K562 (cell line): ENCODE data around the gene SCLY. TPM values are rescaled to one million over a fixed set of nuclear protein-coding genes. Genes with fewer than 3 reads are reported as not detected.

Experiments
- C11orf30 ChIP-seq: fragments of 450-650 bp; IDR thresholded peaks from 2 replicates; pipeline ENCODE4 v1.6.1; 2016; ENCODE audit warnings: low read depth, mild to moderate bottlenecking
- CCAR2 ChIP-seq: fragments of 200-400 bp; formaldehyde crosslinking; IDR thresholded peaks from 2 replicates; pipeline ENCODE4 v1.6.1; 2017; ENCODE audit warnings: mild to moderate bottlenecking, low read depth, low read length
- ELF1 ChIP-seq: fragments of 200-800 bp; sonication (Bioruptor generic); IDR thresholded peaks from 2 replicates; pipeline ENCODE4 v1.6.1; 2016; ENCODE audit warnings: missing genetic modification characterization, missing compliant biosample characterization
- GABPB1 ChIP-seq: sonication (generic); formaldehyde crosslinking; IDR thresholded peaks from 2 replicates; pipeline ENCODE4 v1.8.0; 2022; ENCODE audit warnings: mild to moderate bottlenecking, missing genetic modification reagents
- MCM3 ChIP-seq: fragments of 450-650 bp; IDR thresholded peaks from 2 replicates; pipeline ENCODE4 v1.6.1; 2016
- MYBL2 ChIP-seq, 2 experiments: fragments of 450-650 bp in 1 of 2; sonication (generic) in 1 of 2; formaldehyde crosslinking in 1 of 2; IDR thresholded peaks; 2 replicates each; pipeline versions ENCODE4 v1.6.1 to v1.8.1; 2017 to 2022; ENCODE audit warnings: borderline replicate concordance in 1 of 2, inconsistent platforms in 1 of 2, low read depth in 1 of 2, mild to moderate bottlenecking in 1 of 2, missing genetic modification reagents in 1 of 2, moderate library complexity in 1 of 2
- MYC ChIP-seq, 2 experiments: fragments of 250-450 bp in 1 of 2; sonication (Bioruptor Pico) in 1 of 2; IDR thresholded peaks; 2 replicates each; pipeline versions ENCODE4 v1.5.1 to v1.6.1; 2012 to 2021; ENCODE audit warnings: low read depth in 2 of 2, borderline replicate concordance in 1 of 2, improper control_type of control experiment in 1 of 2, low read length in 1 of 2, mild to moderate bottlenecking in 1 of 2, moderate library complexity in 1 of 2
- RFX5 ChIP-seq: IDR thresholded peaks from 2 replicates; pipeline ENCODE4 v1.6.1; 2011; ENCODE audit warnings: low read depth, mild to moderate bottlenecking, improper control_type of control experiment, low read length
- SMC3 ChIP-seq: conservative IDR thresholded peaks from 2 replicates; pipeline ENCODE4 v1.6.1; 2011; ENCODE audit warnings: low read depth, low read length, improper control_type of control experiment; ENCODE audit not compliant: insufficient read depth
- SRSF3 ChIP-seq: fragments of 200-400 bp; formaldehyde crosslinking; IDR thresholded peaks from 2 replicates; pipeline ENCODE4 v1.6.1; 2016; ENCODE audit warnings: mild to moderate bottlenecking, low read length, moderate library complexity; ENCODE audit not compliant: insufficient read depth
- SRSF7 ChIP-seq: fragments of 200-400 bp; formaldehyde crosslinking; optimal IDR thresholded peaks from 2 replicates; pipeline ENCODE3; 2017; ENCODE audit warnings: mild to moderate bottlenecking, low read depth, low read length
- TFAP4 ChIP-seq: sonication (generic); formaldehyde crosslinking; IDR thresholded peaks from 2 replicates; pipeline ENCODE4 v1.8.0; 2022; ENCODE audit warnings: missing genetic modification reagents, mild to moderate bottlenecking, moderate library complexity, borderline replicate concordance
- XRCC5 ChIP-seq: fragments of 200-400 bp; formaldehyde crosslinking; IDR thresholded peaks from 2 replicates; pipeline ENCODE4 v1.6.1; 2017; ENCODE audit warnings: low read depth, mild to moderate bottlenecking, low read length
- ZBTB17 ChIP-seq: fragments of 450-650 bp; formaldehyde crosslinking; IDR thresholded peaks from 2 replicates; pipeline ENCODE4 v1.4.0; 2020; ENCODE audit warnings: mild to moderate bottlenecking
- ZBTB43 ChIP-seq: sonication (generic); formaldehyde crosslinking; IDR thresholded peaks from 2 replicates; pipeline ENCODE4 v1.8.0; 2023; ENCODE audit warnings: mild to moderate bottlenecking, missing genetic modification reagents
- ZKSCAN3 ChIP-seq: fragments of 250-450 bp; sonication (Bioruptor Pico); IDR thresholded peaks from 2 replicates; pipeline ENCODE4 v1.4.0; 2020
- ZNF445 ChIP-seq: fragments of 250-450 bp; sonication (Bioruptor Pico); IDR thresholded peaks from 2 replicates; pipeline ENCODE4 v1.4.0; 2020; ENCODE audit warnings: low read depth, mild to moderate bottlenecking, moderate library complexity
- ZNF609 ChIP-seq: sonication (generic); formaldehyde crosslinking; IDR thresholded peaks from 2 replicates; pipeline ENCODE4 v1.8.1; 2023; ENCODE audit warnings: missing genetic modification reagents, mild to moderate bottlenecking, borderline replicate concordance
- polyA plus RNA-seq, 8 experiments: library from polyadenylated mRNA; depleted of rRNA in 4 of 8; stranded (reverse) in 5 of 8; unstranded in 3 of 8; fragments of >200 nt; fragmentation: Nextera tagmentation in 2 of 8; fragmentation: Illumina TruSeq in 1 of 8; extraction: Ambion mirVana in 2 of 8; extraction: Trizol in 1 of 8; gene quantifications; 2 replicates each; pipeline versions ENCODE4 v1.2.1 to v1.2.3, GENCODE V29; 2011 to 2014; ENCODE audit warnings: inconsistent platforms in 1 of 8, missing spikeins in 1 of 8
- total RNA-seq, 7 experiments: library from RNA; depleted of rRNA in 6 of 7; stranded (reverse); fragments of >200 nt in 6 of 7; fragmentation: Illumina TruSeq in 2 of 7; extraction: Trizol in 2 of 7; gene quantifications; 2 replicates each; pipeline versions ENCODE4 v1.2.1 to v1.2.3, GENCODE V29; 2011 to 2021; ENCODE audit warnings: low replicate concordance in 1 of 7

SCLY gene
- total and polyA plus RNA-seq, 9 of the 15 experiments (the other 6 are each of a cell fraction or from before 2014, with no cell fraction given), result 2.6 to 32.2 (median 21.1) TPM

GRCh38 chr2:238061315-238062202 lies 758 bp downstream of the SCLY start (continued):
- TF ChIP-seq TFAP4, result peak; percentile 57; the same call in 1 of the 2 replicates
- no peak for TF ChIP-seq MCM3
- peak; percentile 76 for TF ChIP-seq MYC (IDR thresholded peaks at IDR 0.05; ENCODE audit: low read depth, low read length)
- TF ChIP-seq MYC (CRISPR knock-in tag; IDR thresholded peaks at IDR 0.05; ENCODE audit: borderline replicate concordance, low read depth), result no peak
- no peak for TF ChIP-seq ZBTB43 (CRISPR knock-in tag)
- TF ChIP-seq ZNF609, result no peak
- TF ChIP-seq ZKSCAN3, result no peak
- no peak for TF ChIP-seq ZBTB17 (CRISPR knock-in tag)
- no peak for TF ChIP-seq SRSF3
- no peak for TF ChIP-seq MYBL2 (IDR thresholded peaks at IDR 0.05; ENCODE audit: low read depth)
- no peak for TF ChIP-seq MYBL2 (CRISPR knock-in tag; IDR thresholded peaks at IDR 0.05; ENCODE audit: borderline replicate concordance)
- no peak for TF ChIP-seq ELF1 (tag)
- peak; percentile 28; the same call in 1 of the 2 replicates for TF ChIP-seq GABPB1 (CRISPR knock-in tag)
- TF ChIP-seq C11orf30, result no peak
- no peak for TF ChIP-seq CCAR2
- TF ChIP-seq XRCC5, result no peak
- no peak for TF ChIP-seq RFX5
- no peak for TF ChIP-seq SRSF7
- no peak for TF ChIP-seq ZNF445
- no peak for TF ChIP-seq SMC3
